GM19238 (cell line): Measurements from ENCODE around the gene USP17L10.
"Not testable (repeated sequence)": the region's sequence is repeated elsewhere in the genome, so short reads cannot be mapped to it uniquely, and the experiment has no call there.

Experiments
- DNase-seq: peaks from one replicate; pipeline ENCODE4 v3.0.0; 2011; ENCODE audit warnings: low spot score; ENCODE audit not compliant: insufficient read length

Gene USP17L10, protein sequence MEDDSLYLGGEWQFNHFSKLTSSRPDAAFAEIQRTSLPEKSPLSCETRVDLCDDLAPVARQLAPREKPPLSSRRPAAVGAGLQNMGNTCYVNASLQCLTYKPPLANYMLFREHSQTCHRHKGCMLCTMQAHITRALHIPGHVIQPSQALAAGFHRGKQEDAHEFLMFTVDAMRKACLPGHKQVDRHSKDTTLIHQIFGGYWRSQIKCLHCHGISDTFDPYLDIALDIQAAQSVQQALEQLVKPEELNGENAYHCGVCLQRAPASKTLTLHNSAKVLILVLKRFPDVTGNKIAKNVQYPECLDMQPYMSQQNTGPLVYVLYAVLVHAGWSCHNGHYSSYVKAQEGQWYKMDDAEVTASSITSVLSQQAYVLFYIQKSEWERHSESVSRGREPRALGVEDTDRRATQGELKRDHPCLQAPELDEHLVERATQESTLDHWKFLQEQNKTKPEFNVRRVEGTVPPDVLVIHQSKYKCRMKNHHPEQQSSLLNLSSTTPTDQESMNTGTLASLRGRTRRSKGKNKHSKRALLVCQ

DNA sequence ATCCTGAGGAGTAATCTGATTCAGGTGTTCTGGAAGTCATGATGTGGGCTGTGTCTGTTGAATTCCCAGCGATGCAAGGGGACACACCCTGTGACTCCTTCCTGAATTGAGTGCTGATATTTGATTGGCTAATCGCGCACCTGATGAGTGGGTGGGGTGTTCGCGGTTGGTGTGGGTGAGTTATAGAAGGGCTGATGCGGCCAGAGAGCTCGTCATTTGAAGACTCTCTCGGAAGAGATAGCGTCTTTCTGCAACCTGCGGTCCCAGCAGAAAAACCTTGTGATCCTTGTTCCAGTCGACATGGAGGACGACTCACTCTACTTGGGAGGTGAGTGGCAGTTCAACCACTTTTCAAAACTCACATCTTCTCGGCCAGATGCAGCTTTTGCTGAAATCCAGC lies at the start of gene USP17L10:
USP17L10 (plus strand) TSS at position 301 of the 400 bp plus-strand sequence; CDS start at position 301, 0 bp downstream.
- DNase-seq: not testable (repeated sequence)

DNA sequence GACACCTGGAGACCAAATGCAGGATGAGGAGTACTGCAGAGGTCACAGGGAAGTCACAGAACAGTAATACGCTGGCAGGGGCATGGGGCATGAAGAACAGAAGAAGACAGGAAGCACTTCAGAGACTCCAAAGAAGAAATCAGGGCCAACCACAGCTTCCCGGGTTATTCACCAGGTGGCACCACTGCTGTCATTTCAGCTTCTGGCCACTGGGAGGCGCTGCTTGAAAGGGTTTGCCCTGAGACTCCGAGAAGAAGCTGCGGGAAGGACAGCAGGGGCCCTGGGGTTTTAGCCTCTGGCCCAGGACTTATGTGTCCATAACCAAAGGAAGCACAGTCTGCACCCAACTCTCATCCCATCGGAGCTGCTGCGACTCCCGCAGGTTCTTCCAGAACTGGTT lies 44.5 kb upstream of the USP17L10 start:
- not testable (repeated sequence) for DNase-seq

DNA sequence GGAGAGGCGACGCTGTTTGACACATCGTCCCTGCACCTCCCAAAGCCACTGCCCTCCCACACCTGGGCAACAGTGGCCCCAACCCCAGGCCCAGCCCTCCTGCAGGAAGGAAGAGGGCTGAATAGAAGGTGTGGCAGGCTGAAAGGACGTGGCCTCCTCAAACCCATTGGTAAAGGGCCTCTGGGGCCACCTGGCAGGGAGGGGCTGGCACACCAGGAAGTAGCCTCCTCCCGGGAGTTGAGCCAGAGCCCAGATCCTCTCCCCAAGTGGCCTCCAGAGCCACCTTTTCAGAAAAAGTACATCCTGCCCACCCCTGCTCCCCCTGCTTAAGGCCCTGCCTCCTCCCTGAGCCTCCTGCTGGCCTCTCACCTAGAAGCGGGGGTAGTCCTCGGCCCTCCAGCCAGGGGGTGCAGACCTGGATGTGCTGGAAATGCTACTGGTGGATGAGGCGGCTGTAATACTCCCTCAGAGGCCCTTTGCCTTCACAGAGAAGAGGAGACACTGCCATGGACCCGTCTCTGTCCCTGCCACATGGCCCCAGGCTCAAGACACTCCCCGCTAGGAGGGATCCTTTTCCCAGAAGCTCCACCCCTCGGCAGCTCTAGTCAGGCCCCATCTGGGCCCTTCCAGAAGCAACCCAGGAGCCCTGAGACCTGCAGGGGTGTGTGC lies 40.5 kb upstream of the USP17L10 start, which contains the start of gene FAM90A26:
FAM90A26 (plus strand) TSS at position 619 of the 669 bp plus-strand sequence. CDS start 2,764 bp downstream, outside the sequence.
- not testable (repeated sequence) for DNase-seq

DNA sequence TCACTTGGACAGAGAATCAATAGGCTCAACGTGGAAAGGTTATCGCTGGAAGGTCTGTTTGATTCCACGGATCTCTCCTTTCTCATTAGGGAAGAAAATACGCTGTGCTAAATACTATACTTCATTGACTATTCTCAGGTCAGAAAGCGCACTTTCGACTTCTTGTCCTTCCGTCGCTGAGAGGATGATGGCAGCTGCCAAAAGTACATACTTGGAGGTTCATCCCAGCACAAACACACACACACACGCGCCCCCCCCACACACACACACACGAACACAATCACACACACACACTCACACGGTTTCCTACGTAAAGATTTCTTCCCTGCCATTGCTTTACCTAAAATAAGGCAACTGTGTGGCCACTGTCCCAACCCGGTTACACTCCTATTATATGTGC lies 4.2 kb downstream of the USP17L10 start:
- DNase-seq: not testable (repeated sequence)

DNA sequence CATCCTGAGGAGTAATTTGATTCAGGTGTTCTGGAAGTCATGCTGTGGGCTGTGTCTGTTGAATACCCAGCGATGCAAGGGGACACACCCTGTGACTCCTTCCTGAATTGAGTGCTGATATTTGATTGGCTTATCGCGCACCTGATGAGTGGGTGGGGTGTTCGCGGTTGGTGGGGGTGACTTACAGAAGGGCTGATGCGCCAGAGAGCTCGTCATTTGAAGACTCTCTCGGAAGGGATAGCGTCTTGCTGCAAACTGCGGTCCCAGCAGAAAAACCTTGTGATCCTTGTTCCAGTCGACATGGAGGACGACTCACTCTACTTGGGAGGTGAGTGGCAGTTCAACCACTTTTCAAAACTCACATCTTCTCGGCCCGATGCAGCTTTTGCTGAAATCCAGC lies 4.6 kb downstream of the USP17L10 start, which contains the start of gene USP17L11:
USP17L11 (plus strand) TSS at position 301 of the 400 bp plus-strand sequence; CDS start at position 301, 0 bp downstream.
- DNase-seq: not testable (repeated sequence)

DNA sequence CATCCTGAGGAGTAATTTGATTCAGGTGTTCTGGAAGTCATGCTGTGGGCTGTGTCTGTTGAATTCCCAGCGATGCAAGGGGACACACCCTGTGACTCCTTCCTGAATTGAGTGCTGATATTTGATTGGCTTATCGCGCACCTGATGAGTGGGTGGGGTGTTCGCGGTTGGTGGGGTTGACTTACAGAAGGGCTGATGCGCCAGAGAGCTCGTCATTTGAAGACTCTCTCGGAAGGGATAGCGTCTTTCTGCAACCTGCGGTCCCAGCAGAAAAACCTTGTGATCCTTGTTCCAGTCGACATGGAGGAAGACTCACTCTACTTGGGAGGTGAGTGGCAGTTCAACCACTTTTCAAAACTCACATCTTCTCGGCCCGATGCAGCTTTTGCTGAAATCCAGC lies 9.4 kb downstream of the USP17L10 start, which contains the start of gene USP17L12:
USP17L12 (plus strand) TSS at position 301 of the 400 bp plus-strand sequence; CDS start at position 301, 0 bp downstream.
- DNase-seq: not testable (repeated sequence)

DNA sequence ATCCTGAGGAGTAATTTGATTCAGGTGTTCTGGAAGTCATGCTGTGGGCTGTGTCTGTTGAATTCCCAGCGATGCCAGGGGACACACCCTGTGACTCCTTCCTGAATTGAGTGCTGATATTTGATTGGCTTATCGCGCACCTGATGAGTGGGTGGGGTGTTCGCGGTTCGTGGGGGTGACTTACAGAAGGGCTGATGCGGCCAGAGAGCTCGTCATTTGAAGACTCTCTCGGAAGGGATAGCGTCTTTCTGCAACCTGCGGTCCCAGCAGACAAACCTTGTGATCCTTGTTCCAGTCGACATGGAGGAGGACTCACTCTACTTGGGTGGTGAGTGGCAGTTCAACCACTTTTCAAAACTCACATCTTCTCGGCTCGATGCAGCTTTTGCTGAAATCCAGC lies 14.1 kb downstream of the USP17L10 start, which contains the start of gene USP17L13:
USP17L13 (plus strand) TSS at position 301 of the 400 bp plus-strand sequence; CDS start at position 301, 0 bp downstream.
- DNase-seq: not testable (repeated sequence)

DNA sequence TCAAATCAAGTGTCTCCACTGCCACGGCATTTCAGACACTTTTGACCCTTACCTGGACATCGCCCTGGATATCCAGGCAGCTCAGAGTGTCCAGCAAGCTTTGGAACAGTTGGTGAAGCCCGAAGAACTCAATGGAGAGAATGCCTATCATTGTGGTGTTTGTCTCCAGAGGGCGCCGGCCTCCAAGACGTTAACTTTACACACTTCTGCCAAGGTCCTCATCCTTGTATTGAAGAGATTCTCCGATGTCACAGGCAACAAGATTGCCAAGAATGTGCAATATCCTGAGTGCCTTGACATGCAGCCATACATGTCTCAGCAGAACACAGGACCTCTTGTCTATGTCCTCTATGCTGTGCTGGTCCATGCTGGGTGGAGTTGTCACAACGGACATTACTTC lies 19.8 kb downstream of the USP17L10 start:
- DNase-seq: not testable (repeated sequence)

DNA sequence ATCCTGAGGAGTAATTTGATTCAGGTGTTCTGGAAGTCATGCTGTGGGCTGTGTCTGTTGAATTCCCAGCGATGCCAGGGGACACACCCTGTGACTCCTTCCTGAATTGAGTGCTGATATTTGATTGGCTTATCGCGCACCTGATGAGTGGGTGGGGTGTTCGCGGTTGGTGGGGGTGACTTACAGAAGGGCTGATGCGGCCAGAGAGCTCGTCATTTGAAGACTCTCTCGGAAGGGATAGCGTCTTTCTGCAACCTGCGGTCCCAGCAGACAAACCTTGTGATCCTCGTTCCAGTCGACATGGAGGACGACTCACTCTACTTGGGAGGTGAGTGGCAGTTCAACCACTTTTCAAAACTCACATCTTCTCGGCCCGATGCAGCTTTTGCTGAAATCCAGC lies 23.6 kb downstream of the USP17L10 start, which contains the start of gene USP17L15:
USP17L15 (plus strand) TSS at position 301 of the 400 bp plus-strand sequence; CDS start at position 301, 0 bp downstream.
- not testable (repeated sequence) for DNase-seq

DNA sequence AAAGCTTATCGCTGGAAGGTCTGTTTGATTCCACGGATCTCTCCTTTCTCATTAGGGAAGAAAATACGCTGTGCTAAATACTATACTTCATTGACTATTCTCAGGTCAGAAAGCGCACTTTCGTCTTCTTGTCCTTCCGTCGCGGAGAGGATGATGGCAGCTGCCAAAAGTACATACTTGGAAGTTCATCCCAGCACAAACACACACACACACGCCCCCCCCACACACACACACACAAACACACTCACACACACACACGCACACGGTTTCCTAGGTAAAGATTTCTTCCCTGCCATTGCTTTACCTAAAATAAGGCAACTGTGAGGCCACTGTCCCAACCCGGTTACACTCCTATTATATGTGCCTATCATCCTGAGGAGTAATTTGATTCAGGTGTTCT lies 28.0 kb downstream of the USP17L10 start:
- DNase-seq: not testable (repeated sequence)

DNA sequence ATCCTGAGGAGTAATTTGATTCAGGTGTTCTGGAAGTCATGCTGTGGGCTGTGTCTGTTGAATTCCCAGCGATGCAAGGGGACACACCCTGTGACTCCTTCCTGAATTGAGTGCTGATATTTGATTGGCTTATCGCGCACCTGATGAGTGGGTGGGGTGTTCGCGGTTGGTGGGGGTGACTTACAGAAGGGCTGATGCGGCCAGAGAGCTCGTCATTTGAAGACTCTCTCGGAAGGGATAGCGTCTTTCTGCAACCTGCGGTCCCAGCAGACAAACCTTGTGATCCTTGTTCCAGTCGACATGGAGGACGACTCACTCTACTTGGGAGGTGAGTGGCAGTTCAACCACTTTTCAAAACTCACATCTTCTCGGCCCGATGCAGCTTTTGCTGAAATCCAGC lies 33.1 kb downstream of the USP17L10 start, which contains the start of gene USP17L17:
USP17L17 (plus strand) TSS at position 301 of the 400 bp plus-strand sequence; CDS start at position 301, 0 bp downstream.
- DNase-seq: not testable (repeated sequence)

DNA sequence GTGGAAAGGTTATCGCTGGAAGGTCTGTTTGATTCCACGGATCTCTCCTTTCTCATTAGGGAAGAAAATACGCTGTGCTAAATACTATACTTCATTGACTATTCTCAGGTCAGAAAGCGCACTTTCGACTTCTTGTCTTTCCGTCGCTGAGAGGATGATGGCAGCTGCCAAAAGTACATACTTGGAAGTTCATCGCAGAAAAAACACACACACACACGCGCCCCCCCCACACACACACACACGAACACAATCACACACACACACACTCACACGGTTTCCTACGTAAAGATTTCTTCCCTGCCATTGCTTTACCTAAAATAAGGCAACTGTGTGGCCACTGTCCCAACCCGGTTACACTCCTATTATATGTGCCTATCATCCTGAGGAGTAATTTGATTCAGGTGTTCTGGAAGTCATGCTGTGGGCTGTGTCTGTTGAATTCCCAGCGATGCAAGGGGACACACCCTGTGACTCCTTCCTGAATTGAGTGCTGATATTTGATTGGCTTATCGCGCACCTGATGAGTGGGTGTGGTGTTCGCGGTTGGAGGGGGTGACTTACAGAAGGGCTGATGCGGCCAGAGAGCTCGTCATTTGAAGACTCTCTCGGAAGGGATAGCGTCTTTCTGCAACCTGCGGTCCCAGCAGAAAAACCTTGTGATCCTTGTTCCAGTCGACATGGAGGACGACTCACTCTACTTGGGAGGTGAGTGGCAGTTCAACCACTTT lies 37.7 kb downstream of the USP17L10 start, which contains the start of gene USP17L18:
USP17L18 (plus strand) TSS at position 678 of the 728 bp plus-strand sequence; CDS start at position 678, 0 bp downstream.
- DNase-seq: not testable (repeated sequence)

DNA sequence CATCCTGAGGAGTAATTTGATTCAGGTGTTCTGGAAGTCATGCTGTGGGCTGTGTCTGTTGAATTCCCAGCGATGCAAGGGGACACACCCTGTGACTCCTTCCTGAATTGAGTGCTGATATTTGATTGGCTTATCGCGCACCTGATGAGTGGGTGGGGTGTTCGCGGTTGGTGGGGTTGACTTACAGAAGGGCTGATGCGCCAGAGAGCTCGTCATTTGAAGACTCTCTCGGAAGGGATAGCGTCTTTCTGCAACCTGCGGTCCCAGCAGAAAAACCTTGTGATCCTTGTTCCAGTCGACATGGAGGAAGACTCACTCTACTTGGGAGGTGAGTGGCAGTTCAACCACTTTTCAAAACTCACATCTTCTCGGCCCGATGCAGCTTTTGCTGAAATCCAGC lies 42.6 kb downstream of the USP17L10 start, which contains the start of gene USP17L19:
USP17L19 (plus strand) TSS at position 301 of the 400 bp plus-strand sequence; CDS start at position 301, 0 bp downstream.
- DNase-seq: not testable (repeated sequence)

DNA sequence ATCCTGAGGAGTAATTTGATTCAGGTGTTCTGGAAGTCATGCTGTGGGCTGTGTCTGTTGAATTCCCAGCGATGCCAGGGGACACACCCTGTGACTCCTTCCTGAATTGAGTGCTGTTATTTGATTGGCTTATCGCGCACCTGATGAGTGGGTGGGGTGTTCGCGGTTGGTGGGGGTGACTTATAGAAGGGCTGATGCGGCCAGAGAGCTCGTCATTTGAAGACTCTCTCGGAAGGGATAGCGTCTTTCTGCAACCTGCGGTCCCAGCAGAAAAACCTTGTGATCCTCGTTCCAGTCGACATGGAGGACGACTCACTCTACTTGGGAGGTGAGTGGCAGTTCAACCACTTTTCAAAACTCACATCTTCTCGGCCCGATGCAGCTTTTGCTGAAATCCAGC lies 47.4 kb downstream of the USP17L10 start, which contains the start of gene USP17L20:
USP17L20 (plus strand) TSS at position 301 of the 400 bp plus-strand sequence; CDS start at position 301, 0 bp downstream.
- DNase-seq: not testable (repeated sequence)
